ENCODE results near the gene WSCD2. TPM values are rescaled to one million over a fixed set of nuclear protein-coding genes. Genes with fewer than 3 reads are reported as not detected.

WSCD2 gene
- total and polyA plus RNA-seq, 2 donors (not counting 3 experiments of a cell fraction or from before 2014, with no cell fraction given) = not detected

DNA sequence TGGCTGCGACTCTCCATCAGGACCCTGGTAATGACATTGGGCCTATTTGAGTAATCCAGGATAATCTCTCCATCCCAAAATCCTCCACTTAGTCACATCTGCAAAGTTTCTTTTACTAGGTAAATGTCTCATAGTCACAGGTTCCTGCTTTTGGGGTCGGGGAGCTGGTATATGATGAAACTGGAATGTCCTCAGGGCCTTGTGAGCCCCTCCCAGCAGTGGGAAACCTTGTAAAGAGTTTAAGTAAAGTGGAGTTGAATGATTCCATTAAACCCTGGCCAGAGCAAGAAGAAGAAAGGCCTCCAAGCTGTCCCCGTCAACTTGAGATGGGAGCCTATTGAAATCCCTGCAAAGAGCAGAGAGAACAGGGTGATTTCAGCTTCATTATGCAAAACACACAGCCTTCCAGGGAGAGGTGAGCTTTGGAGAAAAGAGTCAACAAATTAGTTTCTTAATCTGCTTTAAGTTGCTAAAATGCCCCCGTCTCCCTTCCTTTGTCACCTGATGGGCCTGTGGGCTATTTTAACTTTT is 12.6 kb downstream of the WSCD2 start:
- ChIA-PET POLR2A (no interaction called here), CTCF (no interaction called here)
- Histone ChIP-seq H3K9me3 (replicated peaks; ENCODE audit: control insufficient read depth, insufficient read depth, low read length) (no peaks in the 10 kb centered on the region), H3K9me1 (replicated peaks; ENCODE audit: control insufficient read depth, extremely low read depth, insufficient read depth, low read length) (no peaks in the 10 kb centered on the region), H3K36me3 (ENCODE audit: control insufficient read depth in 2 of 2, extremely low read depth in 1 of 2, insufficient read depth in 2 of 2, low read length in 2 of 2) (no peaks in the 10 kb centered on the region), H4K20me1 (replicated peaks; ENCODE audit: control insufficient read depth, extremely low read depth, insufficient read depth, low read length) (no peaks in the 10 kb centered on the region), H3K4me2 (ENCODE audit: insufficient read depth, low read length) (no peak overlapping the region), H3K79me2 (ENCODE audit: control insufficient read depth, insufficient read depth, low read length) (no peaks in the 10 kb centered on the region), H3K4me3 (replicated peaks in 1 of 3; ENCODE audit: insufficient read depth in 1 of 3, low read depth in 1 of 3, low read length in 3 of 3) (no peak overlapping the region), H3K4me1 (ENCODE audit: control insufficient read depth, extremely low read depth, insufficient read depth, low read length) (no peaks in the 10 kb centered on the region), H3K27ac (ENCODE audit: insufficient read depth, low read depth, low read length) (no peak overlapping the region), H2AFZ (ENCODE audit: low read depth, low read length) (no peak overlapping the region), H3K9ac (replicated peaks; ENCODE audit: extremely low read depth, insufficient read depth, low read length) (no peak overlapping the region), H3K27me3 (ENCODE audit: control insufficient read depth in 2 of 2, insufficient read depth in 2 of 2, low read length in 2 of 2) (no peaks in the 10 kb centered on the region)
- TF ChIP-seq GATA2 (IDR thresholded peaks at IDR 0.05; ENCODE audit: insufficient read depth, insufficient read length, low read depth, low read length) (no peak), POLR2AphosphoS5 (IDR thresholded peaks at IDR 0.05; ENCODE audit: insufficient read depth, low read depth, low read length) (no peak), EZH2 (IDR thresholded peaks at IDR 0.05; ENCODE audit: borderline replicate concordance, low read depth, low read length, severe bottlenecking) (no peak), FOS (IDR thresholded peaks at IDR 0.05; ENCODE audit: borderline replicate concordance, insufficient read depth, low read length) (no peak), JUN (IDR thresholded peaks at IDR 0.05; ENCODE audit: borderline replicate concordance, insufficient read depth, insufficient read length, low read depth) (no peak), POLR2A (IDR thresholded peaks at IDR 0.05; ENCODE audit: low read depth, low read length) (no peak), MYC (IDR thresholded peaks at IDR 0.05; ENCODE audit: low read depth, low read length) (no peak)
- TF ChIP-seq, protein P1, sequence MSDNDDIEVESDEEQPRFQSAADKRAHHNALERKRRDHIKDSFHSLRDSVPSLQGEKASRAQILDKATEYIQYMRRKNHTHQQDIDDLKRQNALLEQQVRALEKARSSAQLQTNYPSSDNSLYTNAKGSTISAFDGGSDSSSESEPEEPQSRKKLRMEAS (IDR thresholded peaks at IDR 0.05; ENCODE audit: insufficient read depth, insufficient read length) = no peak
- TF ChIP-seq, protein P2, sequence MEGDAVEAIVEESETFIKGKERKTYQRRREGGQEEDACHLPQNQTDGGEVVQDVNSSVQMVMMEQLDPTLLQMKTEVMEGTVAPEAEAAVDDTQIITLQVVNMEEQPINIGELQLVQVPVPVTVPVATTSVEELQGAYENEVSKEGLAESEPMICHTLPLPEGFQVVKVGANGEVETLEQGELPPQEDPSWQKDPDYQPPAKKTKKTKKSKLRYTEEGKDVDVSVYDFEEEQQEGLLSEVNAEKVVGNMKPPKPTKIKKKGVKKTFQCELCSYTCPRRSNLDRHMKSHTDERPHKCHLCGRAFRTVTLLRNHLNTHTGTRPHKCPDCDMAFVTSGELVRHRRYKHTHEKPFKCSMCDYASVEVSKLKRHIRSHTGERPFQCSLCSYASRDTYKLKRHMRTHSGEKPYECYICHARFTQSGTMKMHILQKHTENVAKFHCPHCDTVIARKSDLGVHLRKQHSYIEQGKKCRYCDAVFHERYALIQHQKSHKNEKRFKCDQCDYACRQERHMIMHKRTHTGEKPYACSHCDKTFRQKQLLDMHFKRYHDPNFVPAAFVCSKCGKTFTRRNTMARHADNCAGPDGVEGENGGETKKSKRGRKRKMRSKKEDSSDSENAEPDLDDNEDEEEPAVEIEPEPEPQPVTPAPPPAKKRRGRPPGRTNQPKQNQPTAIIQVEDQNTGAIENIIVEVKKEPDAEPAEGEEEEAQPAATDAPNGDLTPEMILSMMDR (IDR thresholded peaks at IDR 0.05; ENCODE audit: extremely low read depth in 1 of 2, insufficient read depth in 1 of 2, low read depth in 1 of 2, low read length in 2 of 2) = no peak
- intact Hi-C loops (cut with micrococcal nuclease) (no loop called here), dilution Hi-C loops (cut with MboI; ENCODE audit: extremely low pct_ligation_motif_present, low sequenced_read_pairs) (no loop called here)
- no peak for DNase-seq (ENCODE audit: low read depth, low spot score)
- no peak for FAIRE-seq
- BruUV-seq (replicated peaks) = no TSS peak
